HEK293 (cell line): Measurements from ENCODE around the gene DLGAP4.

Experiments used
- CTCF ChIA-PET: fragments of 350-600 bp; formaldehyde crosslinking; extraction: SDS; loops from one replicate; lab custom pipeline; 2021; ENCODE audit warnings: antibody characterized with exemption; lab: Yijun Ruan, JAX
- POLR2A ChIA-PET: fragments of 300-600 bp; formaldehyde crosslinking; extraction: SDS; loops from one replicate; lab custom pipeline; 2020; ENCODE audit warnings: antibody characterized with exemption, inconsistent platforms; lab: Yijun Ruan, JAX
- H3K27ac ChIP-seq: fragments of 200-500 bp; sonication (Bioruptor generic); 2 replicates; pipeline ENCODE4 v1.5.1; 2014; ENCODE audit warnings: low read depth, low read length, control low read depth, inconsistent platforms; ENCODE audit errors: extremely low read depth
- H3K36me3 ChIP-seq, 2 experiments: fragments of 200-500 bp in 1 of 2; sonication (Bioruptor generic) in 1 of 2; 1 replicate in 1 of 2; 2 replicates in 1 of 2; pipeline ENCODE4 v1.5.1; 2014 to 2017; ENCODE audit warnings: inconsistent platforms in 2 of 2, low read length in 2 of 2; ENCODE audit not compliant: control insufficient read depth in 2 of 2, insufficient read depth in 1 of 2
- H3K4me1 ChIP-seq: fragments of 200-500 bp; sonication (Bioruptor generic); 2 replicates; pipeline ENCODE4 v1.5.1; 2014; ENCODE audit warnings: mild to moderate bottlenecking, low read length, inconsistent platforms; ENCODE audit not compliant: control insufficient read depth, insufficient read depth
- H3K4me3 ChIP-seq: 2 replicates; pipeline ENCODE4 v1.5.1; 2011; ENCODE audit warnings: low read depth, mild to moderate bottlenecking, control low read depth, low read length, moderate library complexity
- H3K9me3 ChIP-seq: fragments of 200-500 bp; sonication (Bioruptor generic); 2 replicates; pipeline ENCODE4 v1.5.1; 2014; ENCODE audit warnings: low read depth, low read length, inconsistent platforms; ENCODE audit not compliant: control insufficient read depth, insufficient read depth
- BCL6B ChIP-seq: fragments of 450-650 bp; formaldehyde crosslinking; IDR thresholded peaks from 2 replicates; pipeline ENCODE4 v1.5.1; 2017; ENCODE audit warnings: missing biosample characterization, missing genetic modification characterization
- FEZF1 ChIP-seq: fragments of 450-650 bp; formaldehyde crosslinking; IDR thresholded peaks from 2 replicates; pipeline ENCODE4 v1.5.1; 2016; ENCODE audit warnings: missing biosample characterization, missing genetic modification characterization
- KLF1 ChIP-seq: fragments of 450-650 bp; formaldehyde crosslinking; IDR thresholded peaks from 2 replicates; pipeline ENCODE4 v1.5.1; 2016; ENCODE audit warnings: missing biosample characterization, missing genetic modification characterization
- KLF16 ChIP-seq: fragments of 450-650 bp; formaldehyde crosslinking; IDR thresholded peaks from 2 replicates; pipeline ENCODE4 v1.5.1; 2017; ENCODE audit warnings: missing biosample characterization, missing genetic modification characterization
- KLF7 ChIP-seq: fragments of 450-650 bp; formaldehyde crosslinking; IDR thresholded peaks from 2 replicates; pipeline ENCODE4 v1.5.1; 2016; ENCODE audit warnings: missing biosample characterization, missing genetic modification characterization, borderline replicate concordance
- MYNN ChIP-seq: fragments of 450-650 bp; formaldehyde crosslinking; IDR thresholded peaks from 2 replicates; pipeline ENCODE4 v1.5.1; 2016; ENCODE audit warnings: missing biosample characterization, missing genetic modification characterization, borderline replicate concordance
- SCRT2 ChIP-seq: fragments of 450-650 bp; formaldehyde crosslinking; IDR thresholded peaks from 2 replicates; pipeline ENCODE4 v1.5.1; 2016; ENCODE audit warnings: missing biosample characterization, missing genetic modification characterization
- SP3 ChIP-seq: fragments of 450-650 bp; formaldehyde crosslinking; IDR thresholded peaks from 2 replicates; pipeline ENCODE4 v1.5.1; 2016; ENCODE audit warnings: missing biosample characterization, missing genetic modification characterization
- TCF7L2 ChIP-seq: IDR thresholded peaks from 2 replicates; pipeline ENCODE4 v1.6.1; 2011; ENCODE audit warnings: low read depth, mild to moderate bottlenecking, inconsistent platforms, low read length, moderate library complexity, borderline replicate concordance
- ZBTB20 ChIP-seq: fragments of 450-650 bp; formaldehyde crosslinking; IDR thresholded peaks from 2 replicates; pipeline ENCODE4 v1.5.1; 2016; ENCODE audit warnings: missing biosample characterization, missing genetic modification characterization
- ZFP69B ChIP-seq: fragments of 450-650 bp; formaldehyde crosslinking; IDR thresholded peaks from 2 replicates; pipeline ENCODE4 v1.5.1; 2016; ENCODE audit warnings: missing biosample characterization, missing genetic modification characterization
- ZIC2 ChIP-seq: fragments of 450-650 bp; formaldehyde crosslinking; IDR thresholded peaks from 2 replicates; pipeline ENCODE4 v1.5.1; 2016; ENCODE audit warnings: missing biosample characterization, missing genetic modification characterization
- ZNF112 ChIP-seq: fragments of 450-650 bp; formaldehyde crosslinking; IDR thresholded peaks from 2 replicates; pipeline ENCODE4 v1.5.0; 2017; ENCODE audit warnings: missing biosample characterization, missing genetic modification characterization
- ZNF174 ChIP-seq: fragments of 450-650 bp; formaldehyde crosslinking; IDR thresholded peaks from 2 replicates; pipeline ENCODE4 v1.5.0; 2017; ENCODE audit warnings: missing biosample characterization, mild to moderate bottlenecking, missing genetic modification characterization
- ZNF184 ChIP-seq: fragments of 450-650 bp; IDR thresholded peaks from 2 replicates; pipeline ENCODE4 v1.5.1; 2018; ENCODE audit warnings: missing biosample characterization, mild to moderate bottlenecking, missing genetic modification characterization
- ZNF274 ChIP-seq, 2 experiments: fragments of 200-500 bp in 1 of 2; fragments of 450-650 bp in 1 of 2; sonication (Bioruptor generic) in 1 of 2; formaldehyde crosslinking in 1 of 2; IDR thresholded peaks; 2 replicates each; pipeline versions ENCODE4 v1.5.1 to v1.6.1; 2014 to 2016; ENCODE audit warnings: borderline replicate concordance in 1 of 2, inconsistent platforms in 1 of 2, low read length in 1 of 2, missing biosample characterization in 1 of 2, missing genetic modification characterization in 1 of 2
- ZNF37A ChIP-seq: fragments of 450-650 bp; IDR thresholded peaks from 2 replicates; pipeline ENCODE4 v1.5.1; 2018; ENCODE audit warnings: missing biosample characterization, missing genetic modification characterization
- ZNF558 ChIP-seq: fragments of 450-650 bp; formaldehyde crosslinking; IDR thresholded peaks from 2 replicates; pipeline ENCODE4 v1.5.1; 2016; ENCODE audit warnings: missing biosample characterization, missing genetic modification characterization
- ZNF639 ChIP-seq: fragments of 450-650 bp; formaldehyde crosslinking; IDR thresholded peaks from 2 replicates; pipeline ENCODE4 v1.5.1; 2016; ENCODE audit warnings: missing biosample characterization, missing genetic modification characterization
- ZNF785 ChIP-seq: fragments of 450-650 bp; formaldehyde crosslinking; IDR thresholded peaks from 2 replicates; pipeline ENCODE4 v1.5.1; 2016; ENCODE audit warnings: missing biosample characterization, missing genetic modification characterization
- ZNF791 ChIP-seq: fragments of 450-650 bp; formaldehyde crosslinking; IDR thresholded peaks from 2 replicates; pipeline ENCODE4 v1.5.1; 2016; ENCODE audit warnings: missing biosample characterization, missing genetic modification characterization
- ZSCAN30 ChIP-seq: fragments of 450-650 bp; IDR thresholded peaks from 2 replicates; pipeline ENCODE4 v1.5.1; 2018; ENCODE audit warnings: missing biosample characterization, mild to moderate bottlenecking, missing genetic modification characterization, moderate library complexity
- TF ChIP-seq, protein P1 (sequence below): fragments of 450-650 bp; formaldehyde crosslinking; IDR thresholded peaks from 2 replicates; pipeline ENCODE4 v1.5.1; 2016; ENCODE audit warnings: missing biosample characterization, missing genetic modification characterization
- TF ChIP-seq, protein P2 (sequence below): fragments of 450-650 bp; formaldehyde crosslinking; IDR thresholded peaks from 2 replicates; pipeline ENCODE4 v1.5.1; 2016; ENCODE audit warnings: missing biosample characterization, missing genetic modification characterization, borderline replicate concordance
- TF ChIP-seq, protein P3 (sequence below): fragments of 450-650 bp; formaldehyde crosslinking; IDR thresholded peaks from 2 replicates; pipeline ENCODE4 v1.5.1; 2016; ENCODE audit warnings: missing biosample characterization, missing genetic modification characterization

The DLGAP4 gene

GRCh38 chr20:36496707-36497669 is 190.8 kb downstream of the DLGAP4 start:
- Histone ChIP-seq H3K4me3 (no peak overlapping the region), H3K9me3 (no peaks in the 10 kb centered on the region)
- TF ChIP-seq SP3 (no peak), ZNF639 (no peak), FEZF1 (tag by site-specific recombination) (no peak), ZBTB20 (no peak), ZNF112 (tag by site-specific recombination) (no peak), ZIC2 (tag by site-specific recombination) (no peak), ZNF184 (tag by site-specific recombination) (no peak), KLF16 (tag by site-specific recombination) (no peak), KLF7 (tag by site-specific recombination) (no peak), ZNF558 (no peak)
- TF ChIP-seq, protein P1, sequence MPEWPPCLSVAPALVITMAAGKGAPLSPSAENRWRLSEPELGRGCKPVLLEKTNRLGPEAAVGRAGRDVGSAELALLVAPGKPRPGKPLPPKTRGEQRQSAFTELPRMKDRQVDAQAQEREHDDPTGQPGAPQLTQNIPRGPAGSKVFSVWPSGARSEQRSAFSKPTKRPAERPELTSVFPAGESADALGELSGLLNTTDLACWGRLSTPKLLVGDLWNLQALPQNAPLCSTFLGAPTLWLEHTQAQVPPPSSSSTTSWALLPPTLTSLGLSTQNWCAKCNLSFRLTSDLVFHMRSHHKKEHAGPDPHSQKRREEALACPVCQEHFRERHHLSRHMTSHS (tag by site-specific recombination): no peak
- TF ChIP-seq, protein P2, sequence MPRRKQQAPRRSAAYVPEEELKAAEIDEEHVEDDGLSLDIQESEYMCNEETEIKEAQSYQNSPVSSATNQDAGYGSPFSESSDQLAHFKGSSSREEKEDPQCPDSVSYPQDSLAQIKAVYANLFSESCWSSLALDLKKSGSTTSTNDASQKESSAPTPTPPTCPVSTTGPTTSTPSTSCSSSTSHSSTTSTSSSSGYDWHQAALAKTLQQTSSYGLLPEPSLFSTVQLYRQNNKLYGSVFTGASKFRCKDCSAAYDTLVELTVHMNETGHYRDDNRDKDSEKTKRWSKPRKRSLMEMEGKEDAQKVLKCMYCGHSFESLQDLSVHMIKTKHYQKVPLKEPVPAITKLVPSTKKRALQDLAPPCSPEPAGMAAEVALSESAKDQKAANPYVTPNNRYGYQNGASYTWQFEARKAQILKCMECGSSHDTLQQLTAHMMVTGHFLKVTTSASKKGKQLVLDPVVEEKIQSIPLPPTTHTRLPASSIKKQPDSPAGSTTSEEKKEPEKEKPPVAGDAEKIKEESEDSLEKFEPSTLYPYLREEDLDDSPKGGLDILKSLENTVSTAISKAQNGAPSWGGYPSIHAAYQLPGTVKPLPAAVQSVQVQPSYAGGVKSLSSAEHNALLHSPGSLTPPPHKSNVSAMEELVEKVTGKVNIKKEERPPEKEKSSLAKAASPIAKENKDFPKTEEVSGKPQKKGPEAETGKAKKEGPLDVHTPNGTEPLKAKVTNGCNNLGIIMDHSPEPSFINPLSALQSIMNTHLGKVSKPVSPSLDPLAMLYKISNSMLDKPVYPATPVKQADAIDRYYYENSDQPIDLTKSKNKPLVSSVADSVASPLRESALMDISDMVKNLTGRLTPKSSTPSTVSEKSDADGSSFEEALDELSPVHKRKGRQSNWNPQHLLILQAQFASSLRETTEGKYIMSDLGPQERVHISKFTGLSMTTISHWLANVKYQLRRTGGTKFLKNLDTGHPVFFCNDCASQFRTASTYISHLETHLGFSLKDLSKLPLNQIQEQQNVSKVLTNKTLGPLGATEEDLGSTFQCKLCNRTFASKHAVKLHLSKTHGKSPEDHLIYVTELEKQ: no peak
- TF ChIP-seq, all 188 proteins: peak for 0
- no peaks in the 10 kb centered on the region for H3K4me1 ChIP-seq
- no peak overlapping the region for H3K27ac ChIP-seq
- ChIA-PET POLR2A (no interaction called here), CTCF (interaction anchor here (0.7 to 0.9 kb wide), 2 partner anchors 43 to 269 kb away, joined by 3 read pairs; no protein-coding TSS in a partner anchor)
- H3K36me3 ChIP-seq: peaks cover 0 to 43% of the 10 kb centered on the region in 2 experiments; a peak in 1 of 3 replicates

DNA sequence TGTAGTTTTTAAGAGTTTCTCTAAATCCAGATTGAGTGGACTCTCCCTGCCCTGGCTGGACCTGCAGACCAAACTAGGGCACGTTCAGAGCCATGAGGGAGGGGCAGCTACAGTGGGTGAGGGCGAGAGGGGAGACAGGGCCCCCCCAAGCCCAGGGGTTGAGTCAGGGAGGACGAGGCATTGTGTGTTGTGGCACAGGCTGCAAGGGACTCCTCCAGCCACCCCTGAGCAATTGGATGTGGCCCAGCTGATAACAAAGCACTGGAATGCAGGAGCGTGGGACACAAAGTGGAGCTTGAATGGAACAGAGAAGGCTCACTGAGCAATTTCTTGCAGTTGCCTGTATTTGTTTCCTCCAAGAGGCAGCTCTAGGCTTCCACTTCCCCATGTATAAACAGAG is 191.7 kb downstream of the DLGAP4 start:
- ChIA-PET POLR2A (interaction anchor here (0.6 kb wide), 2 partner anchors 43 to 101 kb away, joined by 3 read pairs; partner anchors contain the start of gene MYL9), CTCF (interaction anchor here (0.9 kb wide), 1 partner anchor 42 kb away, joined by 3 read pairs; no protein-coding TSS in a partner anchor)
- peaks cover 0 to 43% of the 10 kb centered on the region in 2 experiments; a peak in 1 of 3 replicates for H3K36me3 ChIP-seq
- TF ChIP-seq ZFP69B (tag by site-specific recombination): no peak
- no peak for TF ChIP-seq SCRT2
- no peak for TF ChIP-seq ZNF791 (tag by site-specific recombination)
- TF ChIP-seq, protein P3, sequence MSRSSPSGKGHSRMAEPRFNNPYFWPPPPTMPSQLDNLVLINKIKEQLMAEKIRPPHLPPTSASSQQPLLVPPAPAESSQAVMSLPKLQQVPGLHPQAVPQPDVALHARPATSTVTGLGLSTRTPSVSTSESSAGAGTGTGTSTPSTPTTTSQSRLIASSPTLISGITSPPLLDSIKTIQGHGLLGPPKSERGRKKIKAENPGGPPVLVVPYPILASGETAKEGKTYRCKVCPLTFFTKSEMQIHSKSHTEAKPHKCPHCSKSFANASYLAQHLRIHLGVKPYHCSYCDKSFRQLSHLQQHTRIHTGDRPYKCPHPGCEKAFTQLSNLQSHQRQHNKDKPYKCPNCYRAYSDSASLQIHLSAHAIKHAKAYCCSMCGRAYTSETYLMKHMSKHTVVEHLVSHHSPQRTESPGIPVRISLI: no peak
- no peak for TF ChIP-seq MYNN (tag by site-specific recombination)
- TF ChIP-seq ZSCAN30 (tag by site-specific recombination): no peak
- TF ChIP-seq, protein P1 (tag by site-specific recombination): no peak
- no peak for TF ChIP-seq ZNF174 (tag by site-specific recombination)
- no peak for TF ChIP-seq ZNF274 (IDR thresholded peaks at IDR 0.05; ENCODE audit: low read length)
- no peak for TF ChIP-seq ZNF274 (tag by site-specific recombination; IDR thresholded peaks at IDR 0.05; ENCODE audit: borderline replicate concordance)
- no peak for TF ChIP-seq ZNF785 (tag by site-specific recombination)
- TF ChIP-seq KLF1 (tag by site-specific recombination): no peak
- no peak for TF ChIP-seq ZNF37A (tag by site-specific recombination)
- no peak for TF ChIP-seq BCL6B (tag by site-specific recombination)
- no peak for TF ChIP-seq TCF7L2

More for the DNA sequence above, 191.7 kb downstream of the DLGAP4 start:
- Histone ChIP-seq H3K27ac (no peak overlapping the region), H3K4me3 (no peak overlapping the region), H3K4me1 (no peaks in the 10 kb centered on the region), H3K9me3 (no peaks in the 10 kb centered on the region)
